Measurements from ENCODE around the gene TARS2.

TARS2 gene

GRCh38 chr1:150486966-150487762, at the start of gene TARS2:
Gene TARS2, plus strand, starts transcription at chr1:150487419. Its CDS starts 32 bp downstream, at chr1:150487451.
- no peak for DNase-seq

- no peak for DNase-seq
Measured at GRCh38 chr1:150441121-150441520, 46.1 kb upstream of the TARS2 start.

- DNase-seq, result no peak
Measured at GRCh38 chr1:150444232-150444631, 43.0 kb upstream of the TARS2 start.

- DNase-seq, result no peak
Measured at GRCh38 chr1:150456146-150456647, 31.0 kb upstream of the TARS2 start.

- DNase-seq, result no peak
Measured at GRCh38 chr1:150464422-150464826, 22.8 kb upstream of the TARS2 start.

GRCh38 chr1:150466964-150467363, 20.3 kb upstream of the TARS2 start:
- no peak for DNase-seq

- no peak for DNase-seq
Measured at GRCh38 chr1:150469291-150469690, 17.9 kb upstream of the TARS2 start.

- DNase-seq, result no peak
Measured at GRCh38 chr1:150472601-150473200, 14.5 kb upstream of the TARS2 start.

- no peak for DNase-seq
Measured at GRCh38 chr1:150473659-150474058, 13.6 kb upstream of the TARS2 start.

- DNase-seq, result no peak
Measured at GRCh38 chr1:150474869-150475268, 12.3 kb upstream of the TARS2 start.

- DNase-seq, result no peak
Measured at GRCh38 chr1:150476754-150477153, 10.5 kb upstream of the TARS2 start.

- DNase-seq, result no peak
Measured at GRCh38 chr1:150477320-150477719, 9.9 kb upstream of the TARS2 start.

- no peak for DNase-seq
Measured at GRCh38 chr1:150477733-150478132, 9.5 kb upstream of the TARS2 start.

- no peak for DNase-seq
Measured at GRCh38 chr1:150479370-150479769, 7.8 kb upstream of the TARS2 start.

GRCh38 chr1:150479927-150480352, 7.3 kb upstream of the TARS2 start:
- DNase-seq, result no peak

- DNase-seq, result no peak
Measured at GRCh38 chr1:150484431-150484830, 2.8 kb upstream of the TARS2 start.

GRCh38 chr1:150484861-150485260, 2.4 kb upstream of the TARS2 start:
- no peak for DNase-seq

GRCh38 chr1:150487763-150488115, 520 bp downstream of the TARS2 start:
- no peak for DNase-seq

GRCh38 chr1:150493175-150493574, 6.0 kb downstream of the TARS2 start:
- DNase-seq, result no peak

GRCh38 chr1:150498342-150498741, 11.1 kb downstream of the TARS2 start:
- DNase-seq, result no peak

GRCh38 chr1:150505431-150505830, 18.2 kb downstream of the TARS2 start:
- DNase-seq, result no peak

GRCh38 chr1:150507912-150508864, 21.0 kb downstream of the TARS2 start, which contains the start of gene ECM1:
Gene ECM1, plus strand, starts transcription at chr1:150508109. Its CDS starts 101 bp downstream, at chr1:150508210.
- DNase-seq, result no peak

GRCh38 chr1:150508982-150509381, 21.8 kb downstream of the TARS2 start:
- no peak for DNase-seq
